ENCODE data around the gene AQP12B.

AQP12B gene

DNA sequence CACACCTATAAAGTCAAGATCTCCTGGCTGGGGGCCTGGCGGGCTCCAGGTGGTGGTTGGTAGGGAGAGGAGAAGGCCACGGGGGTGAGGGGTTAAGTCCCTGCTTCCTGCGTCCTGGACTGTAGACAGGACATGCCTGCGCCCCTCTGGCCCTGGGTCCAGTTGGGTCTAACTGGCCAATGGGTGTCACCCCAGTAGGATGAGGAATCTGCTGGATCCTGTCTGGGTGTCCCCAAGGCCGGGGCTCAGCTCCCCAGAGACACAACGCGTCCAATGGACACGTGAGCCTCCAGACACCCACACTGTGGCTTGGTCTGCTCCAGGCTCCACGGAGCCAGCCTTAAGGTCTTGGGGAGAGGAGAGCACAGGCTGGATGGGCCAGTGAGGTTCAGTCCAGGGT is 28.6 kb upstream of the AQP12B start:
- H3K36me3 ChIP-seq (ENCODE audit: control insufficient read depth, low read length) = no peaks in the 10 kb centered on the region
- no peak overlapping the region for H3K27ac ChIP-seq (ENCODE audit: low read depth, low read length)
- no peaks in the 10 kb centered on the region for H3K4me1 ChIP-seq (ENCODE audit: control insufficient read depth, low read length)
- H3K4me2 ChIP-seq (ENCODE audit: low read length) = no peak overlapping the region
- H3K9me3 ChIP-seq (ENCODE audit: control insufficient read depth, insufficient read depth, low read length) = no peaks in the 10 kb centered on the region
- no peak for TF ChIP-seq CTCF (IDR thresholded peaks at IDR 0.05; ENCODE audit: low read depth, low read length, poor library complexity, severe bottlenecking)
- no peak for TF ChIP-seq EZH2phosphoT487 (IDR thresholded peaks at IDR 0.05; ENCODE audit: borderline replicate concordance, low read length)
- H3K27me3 ChIP-seq (ENCODE audit: control insufficient read depth, low read length) = no peaks in the 10 kb centered on the region
- H3F3A ChIP-seq (ENCODE audit: control insufficient read depth, insufficient read depth) = no peaks in the 10 kb centered on the region
- no peaks in the 10 kb centered on the region for H3K9me2 ChIP-seq (replicated peaks; ENCODE audit: control insufficient read depth, low read length)
- no peak overlapping the region for H3K4me3 ChIP-seq (ENCODE audit: low read length)
- no peaks in the 10 kb centered on the region for H3K79me2 ChIP-seq (ENCODE audit: control insufficient read depth, low read length)
- H4K20me1 ChIP-seq (ENCODE audit: control insufficient read depth, insufficient read depth, low read depth, low read length) = no peaks in the 10 kb centered on the region

GRCh38 chr2:240708457-240708856 is 25.8 kb upstream of the AQP12B start:
- Histone ChIP-seq H3K27ac (ENCODE audit: low read depth, low read length) (no peak overlapping the region), H4K20me1 (ENCODE audit: control insufficient read depth, insufficient read depth, low read depth, low read length) (no peaks in the 10 kb centered on the region), H3K36me3 (ENCODE audit: control insufficient read depth, low read length) (no peaks in the 10 kb centered on the region), H3K4me3 (ENCODE audit: low read length) (no peak overlapping the region), H3K79me2 (ENCODE audit: control insufficient read depth, low read length) (no peaks in the 10 kb centered on the region), H3K4me1 (ENCODE audit: control insufficient read depth, low read length) (no peaks in the 10 kb centered on the region), H3K9me2 (replicated peaks; ENCODE audit: control insufficient read depth, low read length) (no peaks in the 10 kb centered on the region), H3F3A (ENCODE audit: control insufficient read depth, insufficient read depth) (no peaks in the 10 kb centered on the region), H3K27me3 (ENCODE audit: control insufficient read depth, low read length) (peaks cover 8% of the 10 kb centered on the region), H3K9me3 (ENCODE audit: control insufficient read depth, insufficient read depth, low read length) (no peaks in the 10 kb centered on the region), H3K4me2 (ENCODE audit: low read length) (no peak overlapping the region)
- TF ChIP-seq CTCF (IDR thresholded peaks at IDR 0.05; ENCODE audit: low read depth, low read length, poor library complexity, severe bottlenecking) = no peak
- no peak for TF ChIP-seq EZH2phosphoT487 (IDR thresholded peaks at IDR 0.05; ENCODE audit: borderline replicate concordance, low read length)

- Histone ChIP-seq H3K4me2 (ENCODE audit: low read length) (no peak overlapping the region), H3K27ac (ENCODE audit: low read depth, low read length) (no peak overlapping the region), H3K4me3 (ENCODE audit: low read length) (no peak overlapping the region), H3K79me2 (ENCODE audit: control insufficient read depth, low read length) (no peaks in the 10 kb centered on the region), H3K36me3 (ENCODE audit: control insufficient read depth, low read length) (no peaks in the 10 kb centered on the region), H4K20me1 (ENCODE audit: control insufficient read depth, insufficient read depth, low read depth, low read length) (no peaks in the 10 kb centered on the region; the same call in 1 of the 2 replicates), H3K9me3 (ENCODE audit: control insufficient read depth, insufficient read depth, low read length) (no peaks in the 10 kb centered on the region), H3K9me2 (replicated peaks; ENCODE audit: control insufficient read depth, low read length) (no peaks in the 10 kb centered on the region), H3K4me1 (ENCODE audit: control insufficient read depth, low read length) (no peaks in the 10 kb centered on the region), H3K27me3 (ENCODE audit: control insufficient read depth, low read length) (peaks cover 8% of the 10 kb centered on the region), H3F3A (ENCODE audit: control insufficient read depth, insufficient read depth) (no peaks in the 10 kb centered on the region)
- TF ChIP-seq CTCF (IDR thresholded peaks at IDR 0.05; ENCODE audit: low read depth, low read length, poor library complexity, severe bottlenecking) (no peak), EZH2phosphoT487 (IDR thresholded peaks at IDR 0.05; ENCODE audit: borderline replicate concordance, low read length) (no peak)
Observed at GRCh38 chr2:240707821-240708220, 25.1 kb upstream of the AQP12B start.

All from DOHH2 (cell line).